HG03039 (cell line): Measurements from ENCODE around the gene KLF7.
A peak's percentile ranks its signal among the peaks of the same experiment; 100 is the strongest.

Experiments used
- ATAC-seq: cut with Tn5 transposase; IDR thresholded peaks from one replicate; pipeline ENCODE4 v1.9.1; 2021; ENCODE audit warnings: mild to moderate bottlenecking, moderate library complexity; ENCODE audit not compliant: unreplicated experiment

KLF7 gene

DNA sequence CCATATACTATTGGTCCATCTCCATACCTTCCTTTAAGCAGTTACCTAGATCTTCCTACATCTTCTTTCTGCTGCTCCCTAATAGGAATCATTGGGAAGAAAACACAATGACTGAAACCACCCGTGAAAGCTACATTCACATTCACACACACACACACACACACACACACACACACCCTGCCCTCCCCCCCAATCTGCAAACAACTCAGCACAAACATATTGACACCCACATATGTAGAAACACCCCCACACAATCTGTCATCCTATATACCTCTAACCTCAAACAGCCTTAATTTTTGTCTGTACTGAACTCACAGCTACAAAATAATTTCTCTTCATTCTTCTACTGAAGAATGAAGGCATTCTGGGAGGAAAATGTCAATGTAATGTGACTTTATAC lies 63.8 kb downstream of the KLF7 start:
- ATAC-seq = no peak

DNA sequence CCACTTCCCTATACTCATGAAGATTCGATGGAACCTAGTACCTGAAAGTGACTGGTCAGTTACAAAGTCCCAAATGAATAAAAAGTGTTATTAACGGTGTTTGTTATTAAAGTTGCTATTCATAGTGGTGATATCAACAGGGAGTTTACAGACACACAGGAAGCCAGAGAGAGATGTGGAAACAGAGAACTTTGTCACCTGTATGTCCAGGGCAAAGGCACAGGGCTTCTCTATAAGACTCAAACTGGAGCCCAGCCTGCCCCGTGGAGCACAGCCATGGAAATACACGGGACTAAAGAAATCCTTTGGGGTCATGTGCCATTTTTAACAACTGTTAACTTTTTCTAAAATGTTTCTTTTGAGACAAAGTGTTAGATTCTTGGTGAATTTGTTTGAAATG lies 68.5 kb downstream of the KLF7 start:
- ATAC-seq = no peak

DNA sequence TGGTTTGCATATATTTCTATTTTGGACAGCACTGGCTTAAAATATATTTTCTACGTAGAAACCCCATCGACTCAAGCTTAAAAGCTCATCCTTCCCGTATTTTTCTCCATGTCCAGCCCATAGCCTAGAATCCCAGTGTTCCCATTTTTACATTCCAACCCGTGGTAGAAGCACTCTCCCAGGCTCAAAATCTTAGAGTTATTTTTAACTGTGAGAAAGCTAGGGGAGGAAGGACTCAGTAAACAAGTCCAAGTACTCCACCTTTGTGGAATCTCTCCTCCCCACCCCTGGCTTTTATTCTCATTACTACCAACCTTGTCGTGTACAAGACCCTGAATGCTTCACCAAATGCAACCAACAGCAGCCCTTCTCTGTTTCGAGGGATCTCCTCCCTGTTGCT lies 69.8 kb downstream of the KLF7 start:
- ATAC-seq = no peak

DNA sequence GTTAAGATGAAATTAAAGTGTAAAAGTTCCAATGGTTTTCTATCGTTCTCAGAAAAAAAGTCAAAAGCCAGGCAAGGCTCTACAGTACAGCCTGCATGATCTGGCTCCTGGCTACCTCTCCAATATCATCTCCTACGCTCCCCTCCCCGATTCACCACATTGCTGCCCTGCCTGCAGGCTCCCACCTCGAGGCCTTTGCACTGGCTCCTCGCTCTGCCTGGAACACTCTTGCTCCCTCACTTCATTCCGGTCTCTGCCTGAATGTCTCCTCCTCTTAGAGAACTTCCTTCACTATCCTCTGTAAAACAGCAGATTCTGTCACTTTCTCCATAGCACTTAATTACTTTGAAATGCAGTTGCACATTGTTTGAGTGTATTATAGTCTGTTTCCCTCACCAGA lies 72.5 kb downstream of the KLF7 start:
- ATAC-seq = no peak

- no peak for ATAC-seq
These were observed 72.9 kb downstream of the KLF7 start for GRCh38 chr2:207092818-207093217.

- no peak for ATAC-seq
These were observed 73.8 kb downstream of the KLF7 start for GRCh38 chr2:207091928-207092327.

- ATAC-seq = no peak
These were observed 74.6 kb downstream of the KLF7 start for GRCh38 chr2:207091176-207091575.

- no peak for ATAC-seq
These were observed 75.4 kb downstream of the KLF7 start for GRCh38 chr2:207090389-207090788.

GRCh38 chr2:207088839-207089238 lies 76.9 kb downstream of the KLF7 start:
- no peak for ATAC-seq

DNA sequence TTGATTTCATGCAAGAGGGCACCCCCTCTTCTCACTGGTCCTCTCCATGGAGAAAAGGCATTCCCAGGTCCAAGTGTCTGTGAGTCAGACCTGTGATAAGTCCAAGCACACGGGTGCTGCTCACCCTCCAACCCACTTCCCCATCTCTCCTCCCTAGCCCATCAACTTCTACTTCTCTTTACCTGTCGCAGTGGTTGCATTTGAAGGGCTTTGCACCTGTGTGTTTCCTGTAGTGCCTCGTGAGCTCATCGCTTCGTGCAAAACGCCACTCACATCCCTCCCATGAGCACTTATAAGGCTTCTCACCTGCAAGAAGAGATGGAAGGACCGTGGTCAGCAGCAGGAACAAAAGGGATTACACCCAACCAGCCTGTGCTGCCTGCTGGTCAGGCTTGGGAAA lies 77.5 kb downstream of the KLF7 start:
- ATAC-seq = no peak

- ATAC-seq = no peak
These were observed 78.5 kb downstream of the KLF7 start for GRCh38 chr2:207087046-207087902.

DNA sequence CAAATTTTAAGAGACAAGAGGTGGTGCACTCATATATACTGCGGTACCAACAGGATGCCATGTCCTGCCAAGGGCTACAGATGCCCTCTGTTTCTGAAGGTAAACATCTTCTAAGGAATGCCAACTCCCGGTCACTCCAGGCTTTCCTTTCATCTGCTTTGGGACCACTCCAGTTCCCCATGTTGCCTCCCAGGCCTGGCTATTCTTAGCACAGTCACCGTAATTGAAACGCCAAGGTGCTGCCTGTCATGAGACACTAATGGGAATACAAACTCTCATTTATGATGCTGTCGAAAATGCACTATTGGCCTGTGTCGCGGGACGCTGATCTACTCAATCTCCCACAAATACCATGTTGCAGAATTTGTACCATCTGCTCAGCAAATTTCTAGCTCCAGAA lies 79.6 kb downstream of the KLF7 start:
- no peak for ATAC-seq

DNA sequence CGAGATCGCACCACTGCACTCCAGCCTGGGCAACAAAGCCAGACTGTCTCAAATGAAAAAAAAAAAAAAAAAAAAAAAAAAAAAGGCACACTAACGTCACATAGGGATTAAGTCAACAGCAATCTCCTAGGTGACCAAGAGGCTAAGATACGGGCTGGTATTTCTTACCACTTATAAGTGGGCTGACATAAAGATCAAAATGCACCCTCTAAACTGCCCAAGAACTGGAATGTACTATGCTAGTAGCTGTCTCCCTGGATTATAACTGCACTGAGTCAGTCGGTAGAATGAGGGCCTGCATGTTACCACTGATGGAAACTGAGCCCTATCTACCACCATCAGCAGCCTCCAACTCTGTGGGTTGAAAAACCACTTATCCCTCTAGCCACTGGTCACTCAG lies 80.6 kb downstream of the KLF7 start:
- no peak for ATAC-seq

GRCh38 chr2:207083361-207084110 lies 82.2 kb downstream of the KLF7 start:
- no peak for ATAC-seq

DNA sequence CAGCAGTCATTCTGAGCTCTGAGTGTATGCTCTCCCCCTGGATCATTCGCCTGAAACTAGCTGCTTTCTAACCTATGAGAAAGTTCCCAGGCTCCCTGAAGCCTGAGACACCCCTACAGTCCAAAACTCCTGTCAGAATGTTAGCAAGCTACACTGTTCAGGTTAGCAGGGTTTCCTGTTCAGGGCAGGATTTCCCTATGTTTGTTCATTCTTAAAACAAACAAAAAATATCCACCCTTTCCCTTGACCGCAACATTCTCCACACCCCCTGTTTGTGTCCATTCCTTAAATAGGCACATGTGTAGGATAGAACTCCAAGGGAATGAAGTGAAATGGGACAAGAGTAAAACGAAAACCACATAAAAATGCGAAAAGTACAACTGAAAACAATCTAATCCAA lies 83.1 kb downstream of the KLF7 start:
- ATAC-seq = no peak

- no peak for ATAC-seq
These were observed 87.5 kb downstream of the KLF7 start for GRCh38 chr2:207078186-207078798.

DNA sequence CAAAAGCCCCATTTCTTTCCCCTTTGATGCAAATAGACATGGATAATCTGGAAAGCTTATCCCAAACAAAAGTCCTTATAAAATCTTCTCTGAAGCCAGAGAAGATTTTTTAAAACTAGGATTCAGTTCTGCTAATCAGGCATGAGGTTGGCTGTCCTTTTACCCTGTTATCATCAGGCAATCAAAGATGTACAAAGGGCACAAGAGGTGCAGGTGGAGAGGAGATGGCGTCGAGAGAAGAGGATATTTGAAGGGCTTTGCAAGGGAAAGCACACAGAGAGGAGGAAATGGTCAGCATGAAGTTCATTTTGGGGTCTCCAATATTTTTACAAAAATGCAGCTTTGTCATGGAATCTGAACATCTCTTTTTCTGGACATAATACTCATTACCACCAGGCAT lies 88.5 kb downstream of the KLF7 start:
- ATAC-seq = no peak

GRCh38 chr2:207075456-207075855 lies 90.3 kb downstream of the KLF7 start:
- no peak for ATAC-seq

DNA sequence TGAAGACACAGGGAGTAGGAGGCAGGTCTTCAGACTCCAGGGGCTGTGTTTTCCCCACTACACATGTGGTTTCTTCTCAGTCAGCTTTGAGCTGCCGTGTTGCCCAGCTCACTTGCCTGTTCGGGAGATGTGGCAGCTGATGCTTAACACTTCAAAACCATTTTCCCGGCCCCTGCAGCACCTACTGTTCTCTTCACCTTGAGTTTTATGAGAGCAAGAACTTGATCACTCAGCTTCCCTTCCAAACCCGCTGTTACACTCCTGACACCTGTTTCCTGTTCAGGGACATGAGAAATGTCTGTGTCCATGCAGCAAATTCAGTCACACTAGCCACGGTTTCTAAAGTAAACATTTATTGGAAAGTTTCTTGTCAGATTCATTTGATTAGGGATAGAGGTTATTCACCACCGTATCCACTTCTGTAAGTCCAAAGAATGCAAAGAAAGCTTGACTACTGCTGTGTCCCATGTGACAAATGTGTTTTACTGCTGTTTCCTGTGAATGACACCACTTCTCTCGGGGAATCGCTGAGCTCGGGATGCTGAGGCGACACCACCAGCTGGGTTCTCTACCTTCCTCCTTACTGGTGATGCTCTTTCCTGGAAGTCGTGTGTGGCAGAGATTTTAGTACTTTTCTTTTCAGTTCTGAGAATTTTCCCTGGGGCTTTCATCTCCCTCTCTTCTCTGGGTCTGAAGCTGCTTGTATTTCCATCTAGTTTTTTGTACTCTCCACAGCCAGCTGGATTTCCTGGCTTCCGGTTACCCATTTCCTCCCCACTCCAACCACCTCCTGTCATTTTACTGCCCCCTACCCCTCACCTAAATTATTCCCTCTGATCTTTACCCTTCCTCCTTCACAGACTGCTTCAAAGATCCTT lies 91.7 kb downstream of the KLF7 start:
- ATAC-seq = peak; percentile 49

GRCh38 chr2:207073412-207073800 lies 92.3 kb downstream of the KLF7 start:
- peak; percentile 19 for ATAC-seq

GRCh38 chr2:207072571-207072970 lies 93.2 kb downstream of the KLF7 start:
- no peak for ATAC-seq
